Stimulated activated CD4-positive, alpha-beta T cell treated with anti-CD3 and anti-CD28 coated beads, Interleukin-15, amount 100 ng/mL, for 1 hour (primary cell): ENCODE data around the gene RCOR1.

Experiments used
- DNase-seq, 2 donors: peaks; one replicate each; pipeline ENCODE4 v3.0.0-alpha.2; 2020; ENCODE audit warnings: low read depth in 1 of 2, low spot score in 1 of 2

RCOR1 gene

GRCh38 chr14:102711946-102712345 is 119.5 kb downstream of the RCOR1 start:
- DNase-seq, result no peak

DNA sequence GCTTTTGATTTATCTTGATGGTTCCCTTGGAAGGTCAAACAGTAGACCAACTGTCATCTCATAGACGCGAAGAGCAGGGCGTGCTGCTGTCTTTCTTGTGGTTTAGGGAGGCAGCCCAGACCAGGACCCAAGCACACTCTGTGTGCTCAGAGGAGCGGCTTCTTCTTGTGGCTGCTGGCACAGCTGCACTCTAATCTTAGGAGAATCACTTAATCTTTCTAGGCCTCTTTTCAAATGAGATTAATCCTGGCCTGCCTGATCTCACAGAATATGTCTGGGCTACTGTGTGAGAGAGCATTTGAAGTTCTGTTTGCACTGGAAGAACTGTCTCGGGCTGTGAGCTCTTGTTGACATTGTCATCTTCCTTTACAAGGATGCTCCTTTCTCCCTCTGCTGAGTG is 124.8 kb downstream of the RCOR1 start:
- DNase-seq, result no peak

DNA sequence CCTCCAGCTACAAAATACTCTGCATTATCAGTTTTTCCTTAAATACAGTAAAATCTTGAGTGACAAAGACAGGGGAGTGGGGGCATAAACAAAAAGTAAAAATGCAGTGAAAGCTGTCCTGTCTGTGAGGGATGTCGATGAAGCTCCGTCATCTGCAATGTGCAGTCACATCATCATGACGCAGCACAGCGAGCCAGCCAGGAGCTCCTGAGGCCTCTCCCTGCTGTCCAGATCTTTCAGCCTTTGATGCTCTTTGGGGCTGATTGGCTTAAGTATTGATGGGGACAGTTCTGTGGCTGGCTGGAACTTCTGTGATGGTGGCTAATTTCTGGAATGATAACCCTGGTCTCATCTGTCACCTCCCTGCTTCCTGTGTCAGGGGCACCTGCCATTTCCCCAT is 130.2 kb downstream of the RCOR1 start:
- DNase-seq, result no peak

- DNase-seq, result no peak
Observed at GRCh38 chr14:102723650-102724049, 131.2 kb downstream of the RCOR1 start.

DNA sequence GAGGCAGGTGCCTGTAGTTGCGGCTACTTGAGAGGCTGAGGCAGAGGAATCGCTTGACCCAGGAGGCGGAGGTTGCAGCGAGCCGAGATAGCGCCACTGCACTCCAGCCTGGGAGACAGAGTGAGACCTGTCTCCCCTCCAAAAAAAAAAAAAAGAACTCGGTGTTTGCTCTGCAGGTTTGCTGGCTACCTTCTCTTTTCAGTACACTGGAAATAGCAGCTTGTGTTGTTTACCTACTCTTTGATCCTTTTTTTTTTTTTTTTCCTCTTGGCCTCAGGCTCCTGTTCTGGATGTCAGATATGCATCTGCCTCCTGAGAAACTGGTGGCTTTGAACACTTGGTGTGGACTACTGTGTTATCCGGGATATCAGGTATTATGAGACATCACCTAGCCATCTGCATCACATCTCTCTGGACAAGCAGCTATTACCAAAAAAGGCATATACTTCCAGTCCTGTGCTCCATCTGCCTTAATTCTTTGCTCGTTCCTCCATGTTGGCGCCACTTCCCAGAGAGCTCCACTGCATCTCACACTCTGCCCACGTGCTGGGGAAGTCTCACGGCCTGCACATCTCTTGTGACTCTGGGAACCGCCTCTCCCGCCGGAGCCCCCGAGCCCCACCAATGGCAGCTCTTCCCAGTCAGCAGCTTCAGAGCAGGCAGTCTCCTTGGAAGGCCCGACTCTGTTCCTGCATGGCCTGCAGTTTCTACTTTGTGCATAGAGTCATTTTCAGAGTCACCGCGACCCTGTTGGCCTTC is 133.9 kb downstream of the RCOR1 start:
- no peak for DNase-seq

- DNase-seq, result no peak
Observed at GRCh38 chr14:102727336-102728095, 135.1 kb downstream of the RCOR1 start.

DNA sequence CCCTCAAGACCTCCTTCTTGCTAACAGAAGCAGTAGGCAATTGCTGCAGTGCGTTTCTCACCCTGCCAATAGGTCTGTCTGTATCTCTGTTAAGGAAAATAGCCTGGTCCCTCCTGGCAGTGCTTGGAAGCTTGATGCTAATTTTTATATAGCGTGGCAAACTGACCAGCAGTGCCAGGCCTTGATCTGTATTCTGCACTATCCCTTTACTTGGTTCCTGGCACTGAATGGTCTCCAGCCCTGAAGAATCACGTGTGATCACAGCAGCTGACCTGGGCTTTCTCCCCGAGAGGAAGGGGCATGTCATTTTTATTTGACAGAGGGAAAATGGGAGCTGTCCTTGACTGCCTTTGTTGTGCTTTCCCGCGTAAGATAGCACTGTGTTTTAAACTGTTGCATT is 136.1 kb downstream of the RCOR1 start:
- no peak for DNase-seq

- DNase-seq, result no peak
Observed at GRCh38 chr14:102729268-102729667, 136.8 kb downstream of the RCOR1 start.

GRCh38 chr14:102729825-102730224 is 137.4 kb downstream of the RCOR1 start:
- DNase-seq, result no peak

DNA sequence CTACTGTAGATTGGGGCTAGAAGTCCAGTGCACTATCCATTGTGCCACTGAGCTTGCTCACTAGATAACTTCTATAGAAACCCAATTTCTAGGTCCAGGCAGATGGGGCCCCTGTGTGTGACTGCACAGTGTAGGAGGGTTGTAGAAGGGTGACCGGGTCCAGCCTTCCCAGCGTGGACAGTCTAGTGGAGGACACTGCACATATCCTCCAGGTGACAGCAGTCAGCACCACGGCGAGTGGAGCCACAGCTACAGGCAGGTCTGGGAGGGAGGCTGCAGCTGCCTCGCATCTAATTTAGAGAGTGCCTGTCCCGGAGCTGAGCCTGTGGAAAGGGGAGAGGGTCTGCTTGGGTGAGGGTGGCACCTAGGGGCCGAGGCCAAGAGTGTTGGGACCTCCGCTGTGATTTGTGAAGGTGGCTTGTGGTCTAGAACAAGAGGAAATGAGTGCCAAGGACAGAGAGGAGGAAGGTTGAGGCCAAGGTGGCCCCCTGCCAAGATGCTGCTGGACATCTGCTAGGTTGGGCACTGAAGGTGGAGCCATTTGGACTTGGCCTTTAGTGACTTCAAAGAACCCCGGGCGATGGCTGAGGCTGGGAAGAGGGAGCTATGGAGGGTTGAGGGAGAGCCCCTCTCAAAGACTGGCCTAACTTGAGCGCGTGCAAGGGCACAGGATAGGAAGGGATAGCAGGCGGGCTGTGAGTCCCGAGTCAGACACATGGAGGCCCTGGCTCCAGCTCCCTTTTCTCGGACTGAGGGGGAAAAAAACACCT is 138.8 kb downstream of the RCOR1 start:
- no peak for DNase-seq

DNA sequence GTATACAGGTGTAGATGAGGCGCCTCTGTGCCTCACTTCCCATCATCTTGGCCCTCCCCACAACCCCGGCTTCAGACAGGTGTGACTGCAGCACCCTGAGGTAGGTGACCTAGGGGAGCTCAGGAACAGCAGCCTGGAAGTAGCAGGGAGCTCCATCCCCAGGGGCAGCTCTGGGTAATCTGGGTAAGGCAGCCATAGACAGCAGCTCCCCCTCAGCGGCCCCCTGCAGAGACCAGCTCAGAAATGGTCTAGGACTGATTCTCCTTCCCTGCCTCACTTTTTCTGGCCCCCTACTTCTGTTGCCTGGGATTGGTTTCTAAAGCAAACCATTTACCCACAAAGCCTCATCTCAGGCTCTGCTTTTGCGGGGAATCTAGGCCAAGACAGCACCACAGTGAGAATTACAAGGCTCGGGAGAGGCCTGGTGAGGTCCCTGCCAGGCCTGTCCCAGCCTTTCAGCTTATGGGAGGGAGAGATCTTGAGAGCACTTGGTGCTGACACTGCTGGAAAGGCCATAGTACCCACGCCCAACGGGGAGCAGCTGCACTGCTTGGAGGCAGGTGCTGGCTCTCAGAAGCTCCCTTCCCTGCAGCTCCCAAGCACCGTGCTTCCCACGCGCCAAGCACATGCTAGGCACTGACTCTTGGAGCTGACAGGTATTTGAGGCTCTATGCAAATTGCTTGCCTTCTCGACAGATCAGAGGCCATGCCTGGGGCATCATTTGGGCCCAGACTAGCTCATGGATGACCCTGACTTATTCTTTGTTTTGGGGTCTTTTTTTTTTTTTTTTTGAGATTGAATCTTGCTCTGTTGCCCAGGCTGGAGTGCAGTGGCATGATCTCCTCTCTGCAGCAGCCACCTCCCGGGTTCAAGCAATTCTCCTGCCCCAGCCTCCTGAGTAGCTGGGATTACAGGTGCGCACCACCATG is 139.7 kb downstream of the RCOR1 start:
- DNase-seq, result no peak

GRCh38 chr14:102732924-102733323 is 140.5 kb downstream of the RCOR1 start:
- no peak for DNase-seq

DNA sequence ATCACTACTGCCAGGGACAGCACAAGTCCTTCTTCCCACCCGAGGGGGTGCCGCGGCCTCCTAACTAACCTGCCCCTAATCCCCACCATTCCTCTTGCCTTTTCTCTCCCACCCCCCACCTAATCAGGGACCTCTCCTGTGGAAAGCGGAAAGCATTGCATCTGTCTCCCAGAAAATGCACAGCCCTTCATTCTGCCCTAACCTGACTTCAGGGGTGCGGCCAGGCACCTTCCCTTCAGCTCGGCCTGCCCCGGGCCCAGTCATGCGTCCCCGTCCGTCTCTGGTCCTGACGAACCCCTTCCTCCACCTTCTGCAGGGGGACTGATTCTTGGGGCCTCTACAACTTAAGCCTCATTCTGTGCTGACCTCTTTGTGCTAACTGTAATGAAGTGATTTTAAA is 140.9 kb downstream of the RCOR1 start:
- no peak for DNase-seq

DNA sequence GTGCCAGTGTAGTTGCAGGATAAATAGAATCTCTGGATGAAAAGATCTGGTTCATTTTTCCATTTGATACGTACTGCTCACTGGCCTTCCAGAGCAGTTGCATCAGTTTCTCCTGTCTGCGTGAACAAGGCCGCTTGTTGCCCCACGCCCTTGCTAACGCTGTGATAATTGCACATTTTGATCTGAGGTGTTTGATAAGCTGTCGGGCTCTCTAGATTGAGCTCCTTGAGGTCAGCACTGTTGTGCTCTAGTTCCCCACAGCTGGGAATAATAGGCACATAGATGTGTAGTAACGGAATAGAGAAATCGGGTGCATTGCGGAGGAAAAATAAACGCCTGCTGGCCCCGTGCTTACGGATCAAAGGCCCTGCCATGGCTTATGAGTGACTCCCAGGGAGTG is 142.0 kb downstream of the RCOR1 start:
- no peak for DNase-seq

- no peak for DNase-seq
Observed at GRCh38 chr14:102736956-102737355, 144.5 kb downstream of the RCOR1 start.

DNA sequence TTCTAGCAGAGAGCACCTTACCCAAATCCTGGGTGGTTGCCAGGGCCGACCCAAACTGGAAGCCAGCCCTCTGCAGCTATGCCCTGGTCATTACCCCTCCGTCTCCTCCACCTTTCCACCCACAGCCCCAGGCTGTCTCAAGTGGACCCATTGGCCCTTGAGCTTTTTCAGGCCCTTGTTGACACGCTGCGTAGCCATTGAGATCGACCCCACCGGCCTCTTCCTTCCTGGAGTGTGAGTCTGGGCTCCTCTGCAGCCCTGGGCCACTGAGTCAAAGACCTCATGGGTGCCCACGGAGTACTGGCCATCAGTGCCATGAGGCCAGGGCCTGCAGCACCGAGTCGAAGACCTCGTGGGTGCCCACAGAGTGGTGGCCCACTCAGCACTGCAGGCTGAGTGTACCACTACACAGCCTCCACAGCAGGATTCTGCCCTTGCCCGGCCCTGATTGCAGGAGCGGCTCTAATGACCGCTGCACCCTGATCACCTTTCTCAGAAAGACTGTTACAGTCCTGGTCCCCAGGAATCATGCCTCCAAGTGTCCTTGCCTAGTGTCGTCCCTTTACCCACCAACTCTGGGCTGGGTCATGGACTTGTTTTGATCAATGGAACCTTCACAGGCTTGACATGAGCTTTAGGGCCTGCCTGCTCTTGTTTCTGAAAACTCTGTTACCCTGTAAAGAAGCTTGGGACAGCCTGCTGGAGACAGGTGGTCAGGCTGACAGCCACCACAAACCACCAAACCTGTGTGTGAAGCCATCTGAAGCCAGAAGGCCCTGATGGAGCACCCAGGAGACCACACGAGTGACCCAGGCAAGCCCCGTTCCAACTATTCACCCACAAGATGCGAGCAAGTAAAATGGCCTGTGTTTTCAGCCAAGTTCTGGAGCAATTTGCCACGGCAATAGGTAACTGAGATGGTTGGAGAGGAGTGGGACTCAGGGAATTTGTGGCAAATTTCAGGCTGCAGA is 145.2 kb downstream of the RCOR1 start:
- DNase-seq, result no peak

- no peak for DNase-seq
Observed at GRCh38 chr14:102738373-102739189, 146.1 kb downstream of the RCOR1 start.

- DNase-seq, result no peak
Observed at GRCh38 chr14:102739190-102739469, 146.7 kb downstream of the RCOR1 start.
